Peyer's patch (tissue), 4 donors: ENCODE measurements around the gene CDH8.

Source experiments
- POLR2A ChIP-seq, 2 donors: fragments of 450-650 bp; IDR thresholded peaks; one replicate each; pipeline ENCODE4 v1.5.1; 2017; ENCODE audit warnings: antibody characterized with exemption in 2 of 2, mild to moderate bottlenecking in 2 of 2, moderate library complexity in 2 of 2
- TF ChIP-seq, protein P1 (sequence below), 6 experiments: fragments of 450-650 bp in 4 of 6; fragments of 200-600 bp in 2 of 6; sonication (generic) in 1 of 6; IDR thresholded peaks; one replicate each; pipeline ENCODE4 v1.5.1; 2017 to 2019; ENCODE audit warnings: antibody characterized with exemption in 6 of 6, mild to moderate bottlenecking in 3 of 6, moderate library complexity in 1 of 6

DNA sequence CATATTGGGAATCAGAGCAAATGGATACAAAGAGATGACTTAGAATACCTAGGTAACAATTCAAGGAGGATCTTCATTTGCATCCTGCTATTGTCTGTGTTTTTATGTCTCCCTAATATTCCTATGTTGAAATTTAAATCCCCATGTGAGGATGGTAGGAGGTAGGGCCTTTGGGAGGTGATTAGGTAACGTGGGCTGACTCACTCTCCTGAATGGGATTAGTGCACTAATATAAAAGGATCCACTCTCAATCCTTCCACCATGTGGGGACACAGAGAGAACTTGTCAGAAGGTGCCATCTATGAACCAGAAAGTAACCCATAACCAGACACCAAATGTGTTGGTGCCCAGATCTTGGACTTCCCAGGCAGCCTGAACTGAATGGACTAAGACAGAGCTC, 83.4 kb downstream of the CDH8 start:
- TF ChIP-seq, protein P1, sequence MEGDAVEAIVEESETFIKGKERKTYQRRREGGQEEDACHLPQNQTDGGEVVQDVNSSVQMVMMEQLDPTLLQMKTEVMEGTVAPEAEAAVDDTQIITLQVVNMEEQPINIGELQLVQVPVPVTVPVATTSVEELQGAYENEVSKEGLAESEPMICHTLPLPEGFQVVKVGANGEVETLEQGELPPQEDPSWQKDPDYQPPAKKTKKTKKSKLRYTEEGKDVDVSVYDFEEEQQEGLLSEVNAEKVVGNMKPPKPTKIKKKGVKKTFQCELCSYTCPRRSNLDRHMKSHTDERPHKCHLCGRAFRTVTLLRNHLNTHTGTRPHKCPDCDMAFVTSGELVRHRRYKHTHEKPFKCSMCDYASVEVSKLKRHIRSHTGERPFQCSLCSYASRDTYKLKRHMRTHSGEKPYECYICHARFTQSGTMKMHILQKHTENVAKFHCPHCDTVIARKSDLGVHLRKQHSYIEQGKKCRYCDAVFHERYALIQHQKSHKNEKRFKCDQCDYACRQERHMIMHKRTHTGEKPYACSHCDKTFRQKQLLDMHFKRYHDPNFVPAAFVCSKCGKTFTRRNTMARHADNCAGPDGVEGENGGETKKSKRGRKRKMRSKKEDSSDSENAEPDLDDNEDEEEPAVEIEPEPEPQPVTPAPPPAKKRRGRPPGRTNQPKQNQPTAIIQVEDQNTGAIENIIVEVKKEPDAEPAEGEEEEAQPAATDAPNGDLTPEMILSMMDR (IDR thresholded peaks at IDR 0.05): no peak
- TF ChIP-seq POLR2A (IDR thresholded peaks at IDR 0.05): no peak
